Pancreas (tissue), 10 donors: Measurements from ENCODE around the gene MYEOV. TPM values are rescaled to one million over a fixed set of nuclear protein-coding genes. Genes with fewer than 3 reads are reported as not detected.

Experiments used
- ATAC-seq, 4 donors: fragments of 200-7000 bp; cut with Tn5 transposase; one replicate each; pipeline versions ENCODE4 v1.8.0 to v1.9.1; 2020; ENCODE audit warnings: mild to moderate bottlenecking in 4 of 4, moderate library complexity in 4 of 4
- DNase-seq, 6 donors: peaks; one replicate each; pipeline ENCODE4 v3.0.0-alpha.2; 2020
- FAIRE-seq: peaks from 2 replicates; lab custom pipeline; 2012; peaks lifted over from hg19 to GRCh38; lab: Jason Lieb, UNC
- H3K27ac ChIP-seq, 4 donors: fragments of 200-600 bp; sonication (generic); 1 replicate in 3 of 4; 2 replicates in 1 of 4; pipeline versions ENCODE4 v1.5.0 to v1.8.0; 2020
- H3K27me3 ChIP-seq, 4 donors: fragments of 200-600 bp; one replicate each; pipeline ENCODE4 v1.8.0; 2021
- H3K36me3 ChIP-seq, 3 donors: fragments of 200-600 bp; sonication (generic) in 1 of 3; one replicate each; pipeline versions ENCODE4 v1.5.0 to v1.8.0; 2020 to 2021
- H3K4me1 ChIP-seq, 3 donors: fragments of 200-600 bp; one replicate each; pipeline ENCODE4 v1.8.0; 2021
- H3K4me3 ChIP-seq, 4 donors: fragments of 200-600 bp; sonication (generic) in 2 of 4; one replicate each; pipeline versions ENCODE4 v1.5.0 to v1.8.0; 2020 to 2021
- H3K9me3 ChIP-seq, 4 donors: fragments of 200-600 bp; one replicate each; pipeline ENCODE4 v1.8.0; 2021
- WGBS, 2 donors: extraction: QIAGEN DNeasy Blood & Tissue Kit; methylation state at CpG; one replicate each; pipeline ENCODE4 v1.1.7; 2013; 5-methylcytosine and 5-hydroxymethylcytosine counted together
- intact Hi-C, 3 donors: fragments of 100-400 bp; cut with DNase I; formaldehyde crosslinking; loops; one replicate each; pipeline versions ENCODE4 v1.11.1 to v1.14.2; 2022
- polyA plus RNA-seq, 2 donors: library from polyadenylated mRNA; stranded (reverse); fragments of 200-250 nt; gene quantifications; one replicate each; pipeline ENCODE4 v1.2.3, GENCODE V29; 2013
- total RNA-seq, 6 donors: library from RNA; stranded (reverse); fragmentation: NEBNext Ultra II Directional in 4 of 6; extraction: Animal tissue kit (Norgen Biotek cat#: 25700) in 4 of 6; gene quantifications; one replicate each; pipeline versions ENCODE4 v1.2.1 to v1.2.4, GENCODE V29; 2021 to 2023
- TF ChIP-seq, protein P1 (sequence below), 4 donors: fragments of 200-600 bp; sonication (generic) in 3 of 4; IDR thresholded peaks; one replicate each; pipeline versions ENCODE4 v1.5.0 to v1.8.0; 2021; ENCODE audit warnings: antibody characterized with exemption in 4 of 4
- donor health status: healthy with polysubstance abuse.
- donor health status: DM: no; HTN: no; CAD: no; lungs with moderate emphysema.
- donor health status: DM: no; HTN: no; CAD: no.
- donor health status: control.
- donor health status: control.
- donor health status: Bipolar disorder and iron deficiency.
- donor health status: DM: yes; HTN: yes; CAD: no.
- donor health status: DM: no; HTN: no; CAD: no.
- donor health status: DM: no; HTN: no; CAD: no.
- donor health status: DM: yes; HTN: yes; CAD: no.

MYEOV gene
- total and polyA plus RNA-seq, 8 donors, result 0.37 to 3.8 (median 3.2) TPM; not detected in 1

GRCh38 chr11:69288883-69289242 is 5.1 kb upstream of the MYEOV start:
- no peaks in the 10 kb centered on the region for H3K9me3 ChIP-seq
- WGBS, 2 donors, result 55 to 64% methylated on average over 2 of the region's 2 CpGs
- ATAC-seq (no peak), DNase-seq (peak in 1 of 6 donors; percentile 29), FAIRE-seq (no peak)
- no peaks in the 10 kb centered on the region for H3K27me3 ChIP-seq
- no peaks in the 10 kb centered on the region for H3K36me3 ChIP-seq
- TF ChIP-seq, protein P1, sequence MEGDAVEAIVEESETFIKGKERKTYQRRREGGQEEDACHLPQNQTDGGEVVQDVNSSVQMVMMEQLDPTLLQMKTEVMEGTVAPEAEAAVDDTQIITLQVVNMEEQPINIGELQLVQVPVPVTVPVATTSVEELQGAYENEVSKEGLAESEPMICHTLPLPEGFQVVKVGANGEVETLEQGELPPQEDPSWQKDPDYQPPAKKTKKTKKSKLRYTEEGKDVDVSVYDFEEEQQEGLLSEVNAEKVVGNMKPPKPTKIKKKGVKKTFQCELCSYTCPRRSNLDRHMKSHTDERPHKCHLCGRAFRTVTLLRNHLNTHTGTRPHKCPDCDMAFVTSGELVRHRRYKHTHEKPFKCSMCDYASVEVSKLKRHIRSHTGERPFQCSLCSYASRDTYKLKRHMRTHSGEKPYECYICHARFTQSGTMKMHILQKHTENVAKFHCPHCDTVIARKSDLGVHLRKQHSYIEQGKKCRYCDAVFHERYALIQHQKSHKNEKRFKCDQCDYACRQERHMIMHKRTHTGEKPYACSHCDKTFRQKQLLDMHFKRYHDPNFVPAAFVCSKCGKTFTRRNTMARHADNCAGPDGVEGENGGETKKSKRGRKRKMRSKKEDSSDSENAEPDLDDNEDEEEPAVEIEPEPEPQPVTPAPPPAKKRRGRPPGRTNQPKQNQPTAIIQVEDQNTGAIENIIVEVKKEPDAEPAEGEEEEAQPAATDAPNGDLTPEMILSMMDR (IDR thresholded peaks at IDR 0.05), result no peak
- H3K27ac ChIP-seq, result no peak overlapping the region
- H3K4me1 ChIP-seq, result no peaks in the 10 kb centered on the region
- intact Hi-C loops, result no loop called here
- no peak overlapping the region for H3K4me3 ChIP-seq

DNA sequence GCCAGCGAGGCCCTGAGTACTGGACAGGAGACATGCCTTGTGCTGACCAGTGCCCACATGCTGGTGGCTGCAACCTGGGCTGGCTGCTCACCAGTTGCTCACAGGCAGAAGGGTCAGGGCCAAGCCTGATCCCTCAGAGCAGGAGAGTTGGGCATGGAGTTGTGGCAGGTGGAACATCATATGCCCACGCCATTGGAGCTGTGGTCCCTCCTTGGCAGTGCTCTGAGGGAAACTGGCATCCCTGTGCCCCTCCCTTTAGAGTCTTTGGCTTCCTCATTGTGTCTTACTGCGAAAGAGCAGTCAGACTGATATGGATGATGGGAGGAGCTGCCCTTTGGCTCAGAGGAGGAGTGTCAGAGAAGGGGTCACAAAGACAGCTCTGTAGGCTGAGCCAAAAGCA is 3.1 kb upstream of the MYEOV start:
- Histone ChIP-seq H3K36me3 (no peaks in the 10 kb centered on the region), H3K27ac (no peak overlapping the region), H3K4me3 (no peak overlapping the region), H3K9me3 (no peaks in the 10 kb centered on the region), H3K4me1 (no peaks in the 10 kb centered on the region), H3K27me3 (no peaks in the 10 kb centered on the region)
- 90 to 92% methylated on average over 3 of the region's 3 CpGs for WGBS, 2 donors
- TF ChIP-seq, protein P1 (IDR thresholded peaks at IDR 0.05), result no peak
- ATAC-seq, result no peak
- DNase-seq, result peak in 1 of 6 donors; percentile 13
- no peak for FAIRE-seq
- intact Hi-C loops, result loop anchor here in 1 of 3 donors (5.0 kb wide), 1 partner anchor 356 kb away; no protein-coding TSS in a partner anchor

- 70 to 79% methylated on average over 4 of the region's 4 CpGs for WGBS, 2 donors
- H3K27ac ChIP-seq, result no peak overlapping the region
- DNase-seq (no peak), FAIRE-seq (no peak), ATAC-seq (no peak)
- intact Hi-C loops, result loop anchor here in 1 of 3 donors (5.0 kb wide), 1 partner anchor 356 kb away; no protein-coding TSS in a partner anchor
- no peaks in the 10 kb centered on the region for H3K27me3 ChIP-seq
- TF ChIP-seq, protein P1 (IDR thresholded peaks at IDR 0.05), result no peak
- H3K36me3 ChIP-seq, result no peaks in the 10 kb centered on the region
- H3K9me3 ChIP-seq, result no peaks in the 10 kb centered on the region
- peaks cover 0 to 5% (median 0%) of the 10 kb centered on the region in 3 donors for H3K4me1 ChIP-seq
- no peak overlapping the region for H3K4me3 ChIP-seq
Observed at GRCh38 chr11:69291459-69292110, 2.4 kb upstream of the MYEOV start.

DNA sequence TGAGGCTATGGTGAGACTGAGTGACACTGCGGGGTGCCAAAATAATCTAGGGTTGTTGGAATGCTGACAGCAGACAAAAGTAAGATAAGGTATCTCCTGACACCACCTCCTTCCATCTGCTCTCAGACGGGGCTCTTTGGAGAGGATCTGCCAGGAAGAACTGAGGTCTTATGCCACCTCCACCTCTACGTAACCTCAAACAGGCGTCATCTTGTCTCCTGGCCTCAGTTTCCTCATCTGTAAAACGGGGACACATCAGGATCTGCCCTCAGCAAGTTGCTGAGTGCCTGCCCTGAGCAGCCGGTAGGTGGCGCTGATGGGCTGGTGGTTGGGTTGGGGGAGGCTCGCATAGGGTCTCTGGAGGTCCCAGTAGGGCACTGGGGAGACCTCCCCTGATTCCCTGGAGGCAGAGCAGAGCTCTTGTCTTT is 1.7 kb upstream of the MYEOV start:
- Histone ChIP-seq H3K9me3 (no peaks in the 10 kb centered on the region), H3K4me3 (no peak overlapping the region), H3K27ac (no peak overlapping the region), H3K4me1 (peaks cover 0 to 8% (median under 1%) of the 10 kb centered on the region in 3 donors), H3K27me3 (no peaks in the 10 kb centered on the region), H3K36me3 (no peaks in the 10 kb centered on the region)
- TF ChIP-seq, protein P1 (IDR thresholded peaks at IDR 0.05), result peak; percentile 43 to 66 (median 56)
- DNase-seq (peak in 3 of 6 donors; percentile 43 to 78 (median 44)), FAIRE-seq (no peak), ATAC-seq (peak in 1 of 4 donors; percentile 10)
- WGBS, 2 donors, result 19 to 24% methylated on average over 8 of the region's 8 CpGs
- intact Hi-C loops, result loop anchor here in 1 of 3 donors (5.0 kb wide), 1 partner anchor 355 kb away; no protein-coding TSS in a partner anchor

- no peak overlapping the region for H3K27ac ChIP-seq
- 85 to 87% methylated on average over 8 of the region's 8 CpGs for WGBS, 2 donors
- ATAC-seq, result no peak
- peaks cover 0 to 15% (median 7%) of the 10 kb centered on the region in 3 donors for H3K4me1 ChIP-seq
- H3K4me3 ChIP-seq, result no peak overlapping the region
- H3K27me3 ChIP-seq, result no peaks in the 10 kb centered on the region
- no peaks in the 10 kb centered on the region for H3K9me3 ChIP-seq
- intact Hi-C loops, result loop anchor here in 1 of 3 donors (5.0 kb wide), 1 partner anchor 354 kb away; no protein-coding TSS in a partner anchor
- TF ChIP-seq, protein P1 (IDR thresholded peaks at IDR 0.05), result no peak
- DNase-seq, result peak in 1 of 6 donors; percentile 43
- FAIRE-seq, result no peak
- H3K36me3 ChIP-seq, result no peaks in the 10 kb centered on the region
Observed at GRCh38 chr11:69293087-69293486, 868 bp upstream of the MYEOV start.
